ENCODE measurements around the gene ZC2HC1C. TPM values are rescaled to one million over a fixed set of nuclear protein-coding genes. Genes with fewer than 3 reads are reported as not detected.

ZC2HC1C gene
- total and polyA plus RNA-seq, 9 of the 15 experiments (the other 6 are each of a cell fraction or from before 2014, with no cell fraction given) = 6.3 to 9.2 (median 7.7) TPM

DNA sequence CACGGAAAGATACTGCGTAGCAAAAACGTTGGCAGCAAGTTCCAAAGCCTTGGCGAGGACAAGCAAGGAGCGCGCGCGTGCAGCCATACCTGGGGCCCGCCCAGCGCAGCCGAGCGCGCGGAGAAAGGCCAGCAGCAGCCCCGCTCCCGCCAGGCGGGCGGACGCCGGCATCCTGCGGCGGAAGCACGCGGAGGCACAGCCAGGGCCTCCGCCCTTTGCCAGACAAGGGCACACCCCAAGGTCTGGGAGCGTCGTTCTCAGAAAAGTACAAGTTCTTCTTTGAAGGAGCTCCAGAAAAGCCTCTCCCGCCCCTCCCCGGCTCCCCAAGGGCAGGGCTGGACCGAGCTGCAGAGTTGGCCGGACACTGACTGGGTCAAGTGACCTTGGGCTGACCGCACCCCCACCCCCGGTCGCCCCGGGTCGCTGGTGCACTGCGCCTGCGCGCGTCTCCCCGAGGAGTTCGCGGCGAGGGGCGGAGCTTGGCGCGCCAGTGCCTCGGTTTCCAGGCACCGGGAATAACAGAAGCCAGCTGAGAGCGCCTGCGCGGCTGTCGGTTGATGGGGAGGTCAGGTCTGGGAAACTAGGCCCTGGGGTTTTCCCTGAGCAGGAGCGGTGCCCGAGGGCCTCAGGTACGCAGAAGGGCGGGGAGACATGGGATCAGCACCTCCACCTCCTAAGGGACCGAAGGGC, at the start of gene ZC2HC1C (continued):
- TF ChIP-seq ZNF347 (CRISPR knock-in tag; IDR thresholded peaks at IDR 0.05; ENCODE audit: low read depth) = no peak
- TF ChIP-seq MAFK (IDR thresholded peaks at IDR 0.05; ENCODE audit: low read length) = no peak
- no peak for TF ChIP-seq BRF1 (IDR thresholded peaks at IDR 0.05; ENCODE audit: borderline replicate concordance, extremely low read depth, insufficient read length)
- no peak; the same call in 1 of the 2 replicates for TF ChIP-seq ZBTB17 (CRISPR knock-in tag; IDR thresholded peaks at IDR 0.05)
- TF ChIP-seq CBX8 (IDR thresholded peaks at IDR 0.05; ENCODE audit: borderline replicate concordance, extremely low read depth, low read depth, low read length, poor library complexity, severe bottlenecking) = no peak
- no peak for TF ChIP-seq KLF16 (IDR thresholded peaks at IDR 0.05)
- TF ChIP-seq, protein P1, sequence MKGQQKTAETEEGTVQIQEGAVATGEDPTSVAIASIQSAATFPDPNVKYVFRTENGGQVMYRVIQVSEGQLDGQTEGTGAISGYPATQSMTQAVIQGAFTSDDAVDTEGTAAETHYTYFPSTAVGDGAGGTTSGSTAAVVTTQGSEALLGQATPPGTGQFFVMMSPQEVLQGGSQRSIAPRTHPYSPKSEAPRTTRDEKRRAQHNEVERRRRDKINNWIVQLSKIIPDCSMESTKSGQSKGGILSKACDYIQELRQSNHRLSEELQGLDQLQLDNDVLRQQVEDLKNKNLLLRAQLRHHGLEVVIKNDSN (CRISPR knock-in tag; IDR thresholded peaks at IDR 0.05) = peak; percentile 43; the same call in 1 of the 2 replicates
- TF ChIP-seq, protein P2, sequence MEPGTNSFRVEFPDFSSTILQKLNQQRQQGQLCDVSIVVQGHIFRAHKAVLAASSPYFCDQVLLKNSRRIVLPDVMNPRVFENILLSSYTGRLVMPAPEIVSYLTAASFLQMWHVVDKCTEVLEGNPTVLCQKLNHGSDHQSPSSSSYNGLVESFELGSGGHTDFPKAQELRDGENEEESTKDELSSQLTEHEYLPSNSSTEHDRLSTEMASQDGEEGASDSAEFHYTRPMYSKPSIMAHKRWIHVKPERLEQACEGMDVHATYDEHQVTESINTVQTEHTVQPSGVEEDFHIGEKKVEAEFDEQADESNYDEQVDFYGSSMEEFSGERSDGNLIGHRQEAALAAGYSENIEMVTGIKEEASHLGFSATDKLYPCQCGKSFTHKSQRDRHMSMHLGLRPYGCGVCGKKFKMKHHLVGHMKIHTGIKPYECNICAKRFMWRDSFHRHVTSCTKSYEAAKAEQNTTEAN (CRISPR knock-in tag; IDR thresholded peaks at IDR 0.05) = no peak
- no peak for TF ChIP-seq NFE2 (IDR thresholded peaks at IDR 0.05; ENCODE audit: low read depth)
- TF ChIP-seq HMGN3 (IDR thresholded peaks at IDR 0.05; ENCODE audit: borderline replicate concordance, extremely low read depth, insufficient read length, low read depth, low read length) = peak; percentile 89
- TF ChIP-seq SRSF3 (IDR thresholded peaks at IDR 0.05; ENCODE audit: insufficient read depth, low read length) = no peak
- TF ChIP-seq ZNF134 (CRISPR knock-in tag; conservative IDR thresholded peaks at IDR 0.05) = no peak
- no peak for TF ChIP-seq FOXK1 (CRISPR knock-in tag; IDR thresholded peaks at IDR 0.05; ENCODE audit: borderline replicate concordance)
- TF ChIP-seq STAT5A (IDR thresholded peaks at IDR 0.05; ENCODE audit: borderline replicate concordance, low read length) = peak; percentile 77
- no peak for TF ChIP-seq ZC3H11A (IDR thresholded peaks at IDR 0.05; ENCODE audit: low read depth, low read length)
- TF ChIP-seq ZNF785 (CRISPR knock-in tag; IDR thresholded peaks at IDR 0.05) = no peak
- TF ChIP-seq CHD2 (IDR thresholded peaks at IDR 0.05; ENCODE audit: low read depth, low read length) = 0 out of 2 replicates have a peak, but pooled peaks have one; percentile 19
- TF ChIP-seq, protein P3, sequence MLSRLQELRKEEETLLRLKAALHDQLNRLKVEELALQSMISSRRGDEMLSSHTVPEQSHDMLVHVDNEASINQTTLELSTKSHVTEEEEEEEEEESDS (CRISPR knock-in tag; IDR thresholded peaks at IDR 0.05) = no peak
- TF ChIP-seq, protein P4, sequence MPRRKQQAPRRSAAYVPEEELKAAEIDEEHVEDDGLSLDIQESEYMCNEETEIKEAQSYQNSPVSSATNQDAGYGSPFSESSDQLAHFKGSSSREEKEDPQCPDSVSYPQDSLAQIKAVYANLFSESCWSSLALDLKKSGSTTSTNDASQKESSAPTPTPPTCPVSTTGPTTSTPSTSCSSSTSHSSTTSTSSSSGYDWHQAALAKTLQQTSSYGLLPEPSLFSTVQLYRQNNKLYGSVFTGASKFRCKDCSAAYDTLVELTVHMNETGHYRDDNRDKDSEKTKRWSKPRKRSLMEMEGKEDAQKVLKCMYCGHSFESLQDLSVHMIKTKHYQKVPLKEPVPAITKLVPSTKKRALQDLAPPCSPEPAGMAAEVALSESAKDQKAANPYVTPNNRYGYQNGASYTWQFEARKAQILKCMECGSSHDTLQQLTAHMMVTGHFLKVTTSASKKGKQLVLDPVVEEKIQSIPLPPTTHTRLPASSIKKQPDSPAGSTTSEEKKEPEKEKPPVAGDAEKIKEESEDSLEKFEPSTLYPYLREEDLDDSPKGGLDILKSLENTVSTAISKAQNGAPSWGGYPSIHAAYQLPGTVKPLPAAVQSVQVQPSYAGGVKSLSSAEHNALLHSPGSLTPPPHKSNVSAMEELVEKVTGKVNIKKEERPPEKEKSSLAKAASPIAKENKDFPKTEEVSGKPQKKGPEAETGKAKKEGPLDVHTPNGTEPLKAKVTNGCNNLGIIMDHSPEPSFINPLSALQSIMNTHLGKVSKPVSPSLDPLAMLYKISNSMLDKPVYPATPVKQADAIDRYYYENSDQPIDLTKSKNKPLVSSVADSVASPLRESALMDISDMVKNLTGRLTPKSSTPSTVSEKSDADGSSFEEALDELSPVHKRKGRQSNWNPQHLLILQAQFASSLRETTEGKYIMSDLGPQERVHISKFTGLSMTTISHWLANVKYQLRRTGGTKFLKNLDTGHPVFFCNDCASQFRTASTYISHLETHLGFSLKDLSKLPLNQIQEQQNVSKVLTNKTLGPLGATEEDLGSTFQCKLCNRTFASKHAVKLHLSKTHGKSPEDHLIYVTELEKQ (CRISPR knock-in tag; IDR thresholded peaks at IDR 0.05) = no peak
- TF ChIP-seq NCOA1 (IDR thresholded peaks at IDR 0.05; ENCODE audit: low read depth) = no peak; the same call in 1 of the 2 replicates
- no peak for TF ChIP-seq CSDE1 (IDR thresholded peaks at IDR 0.05)
- TF ChIP-seq ZC3H4 (CRISPR knock-in tag; IDR thresholded peaks at IDR 0.05; ENCODE audit: borderline replicate concordance) = no peak
- no peak for TF ChIP-seq TCF7L2 (IDR thresholded peaks at IDR 0.05; ENCODE audit: low read depth, low read length)
- 0 out of 2 replicates have a peak, but pooled peaks have one; percentile 30 for TF ChIP-seq NBN (IDR thresholded peaks at IDR 0.05; ENCODE audit: low read depth)

Measured in K562 (cell line).